ENCODE results near the gene PRKAG2.

DNA sequence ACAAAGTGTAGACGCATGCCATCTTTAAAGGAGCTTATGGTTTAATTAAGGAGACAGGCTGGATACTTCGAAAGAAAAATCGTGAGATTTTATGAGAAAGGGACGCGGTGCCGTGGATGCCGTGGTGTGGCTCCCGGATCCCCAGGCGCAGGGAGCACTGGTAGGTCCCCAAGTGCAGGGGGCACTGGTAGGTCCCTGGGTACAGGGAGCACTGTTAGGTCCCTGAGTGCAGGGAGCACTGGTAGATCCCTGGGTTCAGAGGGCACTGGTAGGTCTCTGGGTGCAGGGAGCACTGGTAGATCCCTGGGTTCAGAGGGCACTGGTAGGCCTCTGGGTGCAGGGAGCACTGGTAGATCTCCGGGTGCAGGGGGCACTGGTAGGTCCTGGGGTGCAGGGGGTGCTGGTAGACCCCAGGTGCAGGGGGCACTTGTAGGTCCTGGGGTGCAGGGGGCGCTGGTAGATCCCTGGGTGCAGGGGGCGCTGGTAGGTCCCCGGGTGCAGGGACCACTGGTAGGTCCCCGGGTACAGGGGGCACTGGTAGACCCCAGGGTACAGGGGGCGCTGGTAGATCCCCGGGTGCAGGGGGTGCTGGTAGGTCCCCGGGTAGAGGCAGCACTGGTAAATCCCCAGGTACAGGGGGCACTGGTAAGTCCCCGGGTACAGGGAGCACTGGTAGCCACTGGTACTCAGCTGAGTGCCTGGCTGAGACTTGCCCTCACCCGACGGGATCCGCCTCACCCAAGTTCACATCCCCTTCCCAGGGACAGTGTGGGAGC lies 14.1 kb downstream of the PRKAG2 start:
- no peak for TF ChIP-seq GATA2 (IDR thresholded peaks at IDR 0.05; ENCODE audit: low read depth, low read length)
- no peak for TF ChIP-seq GATA3 (IDR thresholded peaks at IDR 0.05; ENCODE audit: low read depth, low read length)

Measured in SH-SY5Y (cell line).